Measurements from ENCODE around the gene RASSF1.

GRCh38 chr3:50370594-50370993 is 30.0 kb upstream of the RASSF1 start:
- TF ChIP-seq, protein P1, sequence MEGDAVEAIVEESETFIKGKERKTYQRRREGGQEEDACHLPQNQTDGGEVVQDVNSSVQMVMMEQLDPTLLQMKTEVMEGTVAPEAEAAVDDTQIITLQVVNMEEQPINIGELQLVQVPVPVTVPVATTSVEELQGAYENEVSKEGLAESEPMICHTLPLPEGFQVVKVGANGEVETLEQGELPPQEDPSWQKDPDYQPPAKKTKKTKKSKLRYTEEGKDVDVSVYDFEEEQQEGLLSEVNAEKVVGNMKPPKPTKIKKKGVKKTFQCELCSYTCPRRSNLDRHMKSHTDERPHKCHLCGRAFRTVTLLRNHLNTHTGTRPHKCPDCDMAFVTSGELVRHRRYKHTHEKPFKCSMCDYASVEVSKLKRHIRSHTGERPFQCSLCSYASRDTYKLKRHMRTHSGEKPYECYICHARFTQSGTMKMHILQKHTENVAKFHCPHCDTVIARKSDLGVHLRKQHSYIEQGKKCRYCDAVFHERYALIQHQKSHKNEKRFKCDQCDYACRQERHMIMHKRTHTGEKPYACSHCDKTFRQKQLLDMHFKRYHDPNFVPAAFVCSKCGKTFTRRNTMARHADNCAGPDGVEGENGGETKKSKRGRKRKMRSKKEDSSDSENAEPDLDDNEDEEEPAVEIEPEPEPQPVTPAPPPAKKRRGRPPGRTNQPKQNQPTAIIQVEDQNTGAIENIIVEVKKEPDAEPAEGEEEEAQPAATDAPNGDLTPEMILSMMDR (conservative IDR thresholded peaks at IDR 0.05; ENCODE audit: low read depth, low read length): peak; percentile 58
- no peak for TF ChIP-seq EZH2 (IDR thresholded peaks at IDR 0.05; ENCODE audit: low read length, unreplicated experiment)
- no peak for TF ChIP-seq EZH2phosphoT487 (IDR thresholded peaks at IDR 0.05; ENCODE audit: borderline replicate concordance, low read length)

All from PC-3 (cell line).